ENCODE measurements around the gene NFATC1. TPM values are rescaled to one million over a fixed set of nuclear protein-coding genes. Genes with fewer than 3 reads are reported as not detected.

The NFATC1 gene
- total RNA-seq, 1 experiment from 2014 or later, result 3.4 TPM

DNA sequence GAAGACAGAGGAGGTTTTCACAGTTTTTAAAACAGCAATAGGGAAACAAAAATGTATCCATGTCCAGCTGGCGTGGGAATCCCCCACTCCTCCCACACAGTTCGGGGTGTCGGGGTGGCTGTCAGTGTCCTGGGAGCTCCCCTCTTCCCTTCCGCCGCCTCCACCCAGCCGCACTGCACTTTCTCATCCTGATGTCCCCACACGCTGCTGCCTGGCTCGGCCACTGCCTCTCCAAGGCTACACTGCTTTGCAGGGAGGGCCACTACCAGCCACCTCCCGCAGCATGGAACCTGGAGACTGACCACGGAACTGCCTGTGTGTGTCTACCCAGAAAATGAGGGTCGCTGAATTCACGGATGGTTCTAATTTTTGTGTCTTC lies 145.2 kb downstream of the NFATC1 start:
- H3K4me1 ChIP-seq (replicated peaks), result no peaks in the 10 kb centered on the region
- no peaks in the 10 kb centered on the region for H3K36me3 ChIP-seq
- DNase-seq (ENCODE audit: low read depth in 1 of 2, low spot score in 2 of 2), result peak in 1 of 2 experiments; percentile 31
- no peaks in the 10 kb centered on the region for H3K27me3 ChIP-seq (replicated peaks)
- no peak overlapping the region for H3K27ac ChIP-seq
- no peaks in the 10 kb centered on the region; the same call in 1 of the 2 replicates for H3K9me3 ChIP-seq (replicated peaks)
- H3K4me3 ChIP-seq, result no peak overlapping the region

DNA sequence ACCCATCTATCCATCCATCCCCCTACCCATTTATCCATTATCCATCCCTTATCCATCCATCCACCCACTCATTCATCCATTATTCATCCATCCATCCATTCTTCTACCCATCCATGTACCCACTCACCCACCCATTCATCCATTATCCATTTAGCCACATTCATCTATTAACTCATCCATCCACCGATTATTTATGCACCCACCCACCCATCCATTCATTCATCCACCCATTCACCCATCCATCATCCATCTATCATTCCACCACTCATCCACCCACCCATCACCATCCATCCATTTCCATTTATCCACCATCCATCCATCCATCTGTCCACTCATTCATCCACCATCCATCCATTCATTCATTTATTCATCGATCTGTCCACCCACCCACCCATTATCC lies 146.5 kb downstream of the NFATC1 start:
- DNase-seq (ENCODE audit: low read depth in 1 of 2, low spot score in 2 of 2), result no peak
- Histone ChIP-seq H3K4me3 (no peak overlapping the region), H3K27ac (no peak overlapping the region), H3K4me1 (replicated peaks) (peaks cover 7% of the 10 kb centered on the region), H3K36me3 (no peaks in the 10 kb centered on the region), H3K27me3 (replicated peaks) (no peaks in the 10 kb centered on the region), H3K9me3 (replicated peaks) (no peaks in the 10 kb centered on the region; the same call in 1 of the 2 replicates)

- Histone ChIP-seq H3K27me3 (replicated peaks) (no peaks in the 10 kb centered on the region), H3K9me3 (replicated peaks) (no peaks in the 10 kb centered on the region), H3K4me3 (no peak overlapping the region), H3K4me1 (replicated peaks) (peaks cover 16% of the 10 kb centered on the region), H3K27ac (no peak overlapping the region), H3K36me3 (no peaks in the 10 kb centered on the region)
- peak in 1 of 2 experiments; percentile 32 for DNase-seq (ENCODE audit: low read depth in 1 of 2, low spot score in 2 of 2)
Observed at GRCh38 chr18:79542876-79543750, 147.4 kb downstream of the NFATC1 start.

GRCh38 chr18:79543861-79544385 lies 148.2 kb downstream of the NFATC1 start:
- Histone ChIP-seq H3K9me3 (replicated peaks) (no peaks in the 10 kb centered on the region), H3K27ac (no peak overlapping the region), H3K36me3 (no peaks in the 10 kb centered on the region), H3K4me3 (no peak overlapping the region), H3K27me3 (replicated peaks) (no peaks in the 10 kb centered on the region), H3K4me1 (replicated peaks) (peaks cover 22% of the 10 kb centered on the region)
- peak in 1 of 2 experiments; percentile 36 for DNase-seq (ENCODE audit: low read depth in 1 of 2, low spot score in 2 of 2)

GRCh38 chr18:79544386-79544963 lies 148.7 kb downstream of the NFATC1 start:
- peak in 1 of 2 experiments; percentile 38 for DNase-seq (ENCODE audit: low read depth in 1 of 2, low spot score in 2 of 2)

DNA sequence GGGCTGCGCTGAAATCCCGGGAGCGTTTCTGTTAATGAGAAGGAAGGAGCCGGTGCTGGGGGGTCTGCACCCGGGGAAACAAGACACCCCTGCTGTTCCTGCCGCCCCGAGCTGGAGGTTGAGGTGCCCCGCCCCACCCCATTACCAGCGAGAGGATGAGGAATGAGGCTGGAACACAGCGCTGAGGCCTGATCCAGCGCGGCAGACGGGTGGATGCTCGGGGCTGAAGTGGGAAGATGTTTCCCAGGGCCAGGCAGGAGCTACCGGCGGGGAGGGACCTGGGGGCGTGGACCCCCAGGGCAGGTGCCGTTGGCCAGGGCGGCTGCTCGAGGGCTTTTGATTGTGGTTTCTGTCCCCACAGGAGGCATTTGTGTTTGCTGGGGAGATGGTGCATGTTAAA lies 149.5 kb downstream of the NFATC1 start:
- Histone ChIP-seq H3K36me3 (no peaks in the 10 kb centered on the region), H3K27me3 (replicated peaks) (no peaks in the 10 kb centered on the region), H3K4me3 (no peak overlapping the region), H3K4me1 (replicated peaks) (peaks cover 22% of the 10 kb centered on the region), H3K27ac (no peak overlapping the region), H3K9me3 (replicated peaks) (no peaks in the 10 kb centered on the region)
- peak in 1 of 2 experiments; percentile 38 for DNase-seq (ENCODE audit: low read depth in 1 of 2, low spot score in 2 of 2)

More at GRCh38 chr18:79544386-79544963, 148.7 kb downstream of the NFATC1 start:
- Histone ChIP-seq H3K27me3 (replicated peaks) (no peaks in the 10 kb centered on the region), H3K4me1 (replicated peaks) (peaks cover 22% of the 10 kb centered on the region), H3K36me3 (no peaks in the 10 kb centered on the region), H3K4me3 (no peak overlapping the region), H3K27ac (no peak overlapping the region), H3K9me3 (replicated peaks) (no peaks in the 10 kb centered on the region)

GRCh38 chr18:79545736-79546171 lies 150.0 kb downstream of the NFATC1 start:
- Histone ChIP-seq H3K27me3 (replicated peaks) (no peaks in the 10 kb centered on the region), H3K36me3 (no peaks in the 10 kb centered on the region), H3K4me1 (replicated peaks) (peaks cover 22% of the 10 kb centered on the region), H3K9me3 (replicated peaks) (no peaks in the 10 kb centered on the region), H3K27ac (no peak overlapping the region), H3K4me3 (no peak overlapping the region)
- DNase-seq (ENCODE audit: low read depth in 1 of 2, low spot score in 2 of 2), result peak in 1 of 2 experiments; percentile 40

GRCh38 chr18:79546781-79547272 lies 151.1 kb downstream of the NFATC1 start:
- Histone ChIP-seq H3K9me3 (replicated peaks) (no peaks in the 10 kb centered on the region), H3K4me3 (no peak overlapping the region), H3K27ac (peak overlapping the region; percentile 45), H3K36me3 (no peaks in the 10 kb centered on the region), H3K4me1 (replicated peaks) (peaks cover 22% of the 10 kb centered on the region), H3K27me3 (replicated peaks) (no peaks in the 10 kb centered on the region)
- DNase-seq (ENCODE audit: low read depth in 1 of 2, low spot score in 2 of 2), result peak; percentile 79 to 81

DNA sequence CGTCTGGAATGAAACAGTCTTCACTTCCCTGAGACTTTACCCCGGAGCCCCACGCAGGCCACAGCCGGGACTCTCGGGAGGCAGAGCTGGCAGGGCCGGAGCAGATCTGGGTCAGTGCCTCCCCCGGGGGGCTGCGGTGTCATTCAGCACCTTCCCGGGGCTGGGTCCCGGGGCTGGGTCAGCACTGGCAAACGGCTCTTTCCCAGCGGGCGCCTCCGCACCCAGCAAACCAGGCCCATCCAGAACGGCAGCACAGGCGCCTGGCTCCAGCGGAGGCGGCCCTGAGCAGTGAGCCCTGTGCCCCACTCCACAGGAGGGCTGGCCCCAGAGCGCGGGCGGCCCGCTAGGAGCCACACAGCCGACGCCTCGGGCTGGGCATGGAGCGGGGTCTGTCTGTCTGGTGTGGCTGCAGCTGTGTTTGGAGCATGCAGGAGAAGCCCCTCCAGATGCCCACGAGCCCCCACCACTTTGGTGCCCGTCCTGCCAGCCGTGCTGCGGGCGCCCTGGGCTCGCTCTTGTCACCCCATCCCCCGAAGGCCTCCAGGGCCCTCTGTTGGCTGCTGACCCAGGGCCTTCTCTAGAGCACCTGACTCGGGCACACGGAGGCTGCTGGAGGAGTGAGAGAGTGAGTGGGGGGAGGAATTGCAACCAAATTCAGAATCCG lies 151.8 kb downstream of the NFATC1 start:
- Histone ChIP-seq H3K36me3 (no peaks in the 10 kb centered on the region), H3K4me3 (no peak overlapping the region), H3K9me3 (replicated peaks) (no peaks in the 10 kb centered on the region), H3K27me3 (replicated peaks) (no peaks in the 10 kb centered on the region), H3K4me1 (replicated peaks) (peaks cover 22% of the 10 kb centered on the region), H3K27ac (peak overlapping the region; percentile 45)
- no peak for DNase-seq (ENCODE audit: low read depth in 1 of 2, low spot score in 2 of 2)

DNA sequence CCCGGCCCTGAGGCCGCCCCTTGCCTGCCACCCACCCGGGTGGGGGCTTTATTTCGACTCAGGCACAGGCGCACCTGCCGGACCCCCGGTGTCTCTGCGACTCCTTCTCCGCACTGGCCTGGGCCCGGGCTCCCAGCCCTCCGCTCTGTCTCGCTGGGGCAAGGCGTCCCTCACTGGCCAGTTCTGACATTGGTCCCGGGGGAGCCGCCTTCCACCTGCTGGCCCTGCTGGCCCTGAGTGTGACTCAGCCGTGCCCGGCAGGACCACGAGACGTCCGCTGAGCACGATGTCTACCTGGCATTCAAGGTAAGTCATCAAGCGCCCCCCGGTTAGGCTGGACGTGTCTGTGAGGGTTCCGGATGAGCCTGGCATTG lies 152.3 kb downstream of the NFATC1 start:
- peaks cover 22% of the 10 kb centered on the region for H3K4me1 ChIP-seq (replicated peaks)
- no peaks in the 10 kb centered on the region for H3K36me3 ChIP-seq
- no peak overlapping the region for H3K4me3 ChIP-seq
- no peaks in the 10 kb centered on the region for H3K27me3 ChIP-seq (replicated peaks)
- H3K9me3 ChIP-seq (replicated peaks), result no peaks in the 10 kb centered on the region
- no peak overlapping the region for H3K27ac ChIP-seq
- no peak for DNase-seq (ENCODE audit: low read depth in 1 of 2, low spot score in 2 of 2)

- DNase-seq (ENCODE audit: low read depth in 1 of 2, low spot score in 2 of 2), result no peak
Observed at GRCh38 chr18:79548621-79548985, 152.9 kb downstream of the NFATC1 start.

GRCh38 chr18:79548986-79549637 lies 153.4 kb downstream of the NFATC1 start:
- no peak overlapping the region for H3K4me3 ChIP-seq
- H3K27me3 ChIP-seq (replicated peaks), result no peaks in the 10 kb centered on the region

More at GRCh38 chr18:79548621-79548985, 152.9 kb downstream of the NFATC1 start:
- Histone ChIP-seq H3K4me3 (no peak overlapping the region), H3K27ac (no peak overlapping the region), H3K27me3 (replicated peaks) (no peaks in the 10 kb centered on the region), H3K36me3 (no peaks in the 10 kb centered on the region), H3K9me3 (replicated peaks) (no peaks in the 10 kb centered on the region), H3K4me1 (replicated peaks) (peaks cover 22% of the 10 kb centered on the region)

DNA sequence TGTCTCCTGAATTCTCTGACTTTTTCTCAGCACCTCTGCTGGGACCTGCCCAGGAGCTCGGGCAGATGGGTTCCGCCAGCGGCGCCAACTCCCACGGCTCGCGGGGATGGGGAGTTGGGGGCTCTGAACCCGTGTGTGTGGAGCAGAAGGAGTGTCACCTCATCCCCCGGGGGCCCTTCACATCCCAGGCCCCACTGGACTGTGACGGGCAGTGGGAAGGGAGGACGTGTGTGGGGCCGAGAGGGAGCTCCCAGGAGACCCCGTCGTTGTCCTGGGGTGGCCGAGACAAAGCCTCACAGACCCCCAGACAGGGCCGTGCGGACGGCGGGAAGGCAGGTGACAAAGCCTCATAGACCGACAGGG lies 153.9 kb downstream of the NFATC1 start:
- no peaks in the 10 kb centered on the region for H3K36me3 ChIP-seq
- H3K4me3 ChIP-seq, result no peak overlapping the region
- no peaks in the 10 kb centered on the region for H3K9me3 ChIP-seq (replicated peaks)
- peaks cover 22% of the 10 kb centered on the region for H3K4me1 ChIP-seq (replicated peaks)
- no peak overlapping the region for H3K27ac ChIP-seq
- H3K27me3 ChIP-seq (replicated peaks), result no peaks in the 10 kb centered on the region
- DNase-seq (ENCODE audit: low read depth in 1 of 2, low spot score in 2 of 2), result peak in 1 of 2 experiments; percentile 39

More at GRCh38 chr18:79548986-79549637, 153.4 kb downstream of the NFATC1 start:
- H3K36me3 ChIP-seq, result no peaks in the 10 kb centered on the region
- H3K4me1 ChIP-seq (replicated peaks), result peaks cover 22% of the 10 kb centered on the region
- DNase-seq (ENCODE audit: low read depth in 1 of 2, low spot score in 2 of 2), result no peak
- no peaks in the 10 kb centered on the region for H3K9me3 ChIP-seq (replicated peaks)
- H3K27ac ChIP-seq, result no peak overlapping the region
